ENCODE results near the gene TTLL7. TPM values are rescaled to one million over a fixed set of nuclear protein-coding genes. Genes with fewer than 3 reads are reported as not detected.

Gene TTLL7
- total RNA-seq, 1 donor from 2014 or later: 117 TPM

GRCh38 chr1:83816836-83817235, 182.1 kb downstream of the TTLL7 start:
- Mint-ChIP-seq H3K4me3 (ENCODE audit: low read depth) (no peak overlapping the region), H3K27me3 (no peaks in the 10 kb centered on the region), H3K4me1 (ENCODE audit: low read depth) (peaks cover 14% of the 10 kb centered on the region), H3K27ac (no peak overlapping the region), H3K36me3 (ENCODE audit: insufficient read depth) (no peaks in the 10 kb centered on the region), H3K9me3 (ENCODE audit: low read depth) (peaks cover 3% of the 10 kb centered on the region)
- TF ChIP-seq, protein P1, sequence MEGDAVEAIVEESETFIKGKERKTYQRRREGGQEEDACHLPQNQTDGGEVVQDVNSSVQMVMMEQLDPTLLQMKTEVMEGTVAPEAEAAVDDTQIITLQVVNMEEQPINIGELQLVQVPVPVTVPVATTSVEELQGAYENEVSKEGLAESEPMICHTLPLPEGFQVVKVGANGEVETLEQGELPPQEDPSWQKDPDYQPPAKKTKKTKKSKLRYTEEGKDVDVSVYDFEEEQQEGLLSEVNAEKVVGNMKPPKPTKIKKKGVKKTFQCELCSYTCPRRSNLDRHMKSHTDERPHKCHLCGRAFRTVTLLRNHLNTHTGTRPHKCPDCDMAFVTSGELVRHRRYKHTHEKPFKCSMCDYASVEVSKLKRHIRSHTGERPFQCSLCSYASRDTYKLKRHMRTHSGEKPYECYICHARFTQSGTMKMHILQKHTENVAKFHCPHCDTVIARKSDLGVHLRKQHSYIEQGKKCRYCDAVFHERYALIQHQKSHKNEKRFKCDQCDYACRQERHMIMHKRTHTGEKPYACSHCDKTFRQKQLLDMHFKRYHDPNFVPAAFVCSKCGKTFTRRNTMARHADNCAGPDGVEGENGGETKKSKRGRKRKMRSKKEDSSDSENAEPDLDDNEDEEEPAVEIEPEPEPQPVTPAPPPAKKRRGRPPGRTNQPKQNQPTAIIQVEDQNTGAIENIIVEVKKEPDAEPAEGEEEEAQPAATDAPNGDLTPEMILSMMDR (IDR thresholded peaks at IDR 0.05; ENCODE audit: unreplicated experiment): no peak
- no peak for DNase-seq (ENCODE audit: low spot score, unreplicated experiment)

DNA sequence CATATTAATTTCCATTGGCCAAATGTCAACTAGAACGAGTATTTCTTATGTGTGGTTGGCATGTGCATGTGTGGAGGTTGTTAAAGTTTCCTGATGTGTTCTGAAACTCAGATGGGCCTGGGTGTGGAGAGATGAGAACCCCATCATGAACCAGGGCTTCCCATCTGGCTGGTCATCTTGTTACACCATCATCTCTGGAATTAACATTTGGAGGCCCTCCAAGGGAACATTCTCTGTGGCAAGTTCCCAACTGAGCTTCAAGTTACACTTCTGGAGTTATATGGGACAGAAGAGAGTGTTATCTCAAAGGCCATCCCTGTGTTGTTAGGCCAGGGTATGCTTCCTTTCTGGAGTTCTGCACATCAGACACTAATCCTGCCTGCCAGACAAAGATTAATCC, 183.6 kb downstream of the TTLL7 start:
- Mint-ChIP-seq H3K36me3 (ENCODE audit: insufficient read depth) (no peaks in the 10 kb centered on the region), H3K4me1 (ENCODE audit: low read depth) (peaks cover 14% of the 10 kb centered on the region), H3K27me3 (no peaks in the 10 kb centered on the region), H3K9me3 (ENCODE audit: low read depth) (peaks cover 3% of the 10 kb centered on the region), H3K27ac (no peak overlapping the region), H3K4me3 (ENCODE audit: low read depth) (no peak overlapping the region)
- no peak for DNase-seq (ENCODE audit: low spot score, unreplicated experiment)
- TF ChIP-seq, protein P1 (IDR thresholded peaks at IDR 0.05; ENCODE audit: unreplicated experiment): no peak

Other genes starting within 250 kb of the TTLL7 start
- 96.0 and 101 TPM in 2 replicates for gene PRKACB, start 145.1 kb upstream of the TTLL7 start, total RNA-seq